Jurkat, Clone E6-1 (cell line): ENCODE measurements around the gene KIF6.
A peak's percentile ranks its signal among the peaks of the same experiment; 100 is the strongest.

Experiments used
- DNase-seq: peaks from one replicate; pipeline ENCODE4 v3.0.0-alpha.2; 2011; ENCODE audit warnings: low read depth, low spot score
- H3K4me3 ChIP-seq: 2 replicates; pipeline ENCODE4 v1.5.1; 2011; ENCODE audit warnings: mild to moderate bottlenecking, low read length, control low read depth, moderate library complexity

The KIF6 gene

GRCh38 chr6:39319621-39320362 is 405.4 kb downstream of the KIF6 start:
- H3K4me3 ChIP-seq = no peak overlapping the region

GRCh38 chr6:39317256-39317655 is 408.0 kb downstream of the KIF6 start:
- no peak overlapping the region for H3K4me3 ChIP-seq
- DNase-seq = no peak

More at GRCh38 chr6:39319621-39320362, 405.4 kb downstream of the KIF6 start:
- no peak for DNase-seq

GRCh38 chr6:39314273-39314795 is 410.9 kb downstream of the KIF6 start, which contains the start of gene KCNK17:
KCNK17 (minus strand) TSS chr6:39314419; CDS start chr6:39314320, 99 bp downstream.
- DNase-seq = peak; percentile 79
- peak within 1 kb of the TSS; percentile 42 for H3K4me3 ChIP-seq

- H3K4me3 ChIP-seq = peak overlapping the region; percentile 42
- DNase-seq = no peak
Observed at GRCh38 chr6:39313526-39314272, 411.5 kb downstream of the KIF6 start.

GRCh38 chr6:39312912-39313525 is 412.2 kb downstream of the KIF6 start:
- H3K4me3 ChIP-seq = no peak overlapping the region
- no peak for DNase-seq

GRCh38 chr6:39310542-39310941 is 414.7 kb downstream of the KIF6 start:
- DNase-seq = no peak
- no peak overlapping the region for H3K4me3 ChIP-seq

- H3K4me3 ChIP-seq = no peak overlapping the region
- DNase-seq = peak; percentile 48
Observed at GRCh38 chr6:39309942-39310531, 415.2 kb downstream of the KIF6 start.

- DNase-seq = no peak
- no peak overlapping the region for H3K4me3 ChIP-seq
Observed at GRCh38 chr6:39307462-39307861, 417.7 kb downstream of the KIF6 start.

GRCh38 chr6:39304951-39305350 is 420.3 kb downstream of the KIF6 start:
- no peak overlapping the region for H3K4me3 ChIP-seq
- DNase-seq = no peak

- H3K4me3 ChIP-seq = no peak overlapping the region
- no peak for DNase-seq
Observed at GRCh38 chr6:39303425-39304153, 421.6 kb downstream of the KIF6 start.

- DNase-seq = peak; percentile 75
- peak overlapping the region; percentile 23; the same call in 1 of the 2 replicates for H3K4me3 ChIP-seq
Observed at GRCh38 chr6:39302669-39303424, 422.4 kb downstream of the KIF6 start.

GRCh38 chr6:39302011-39302410 is 423.2 kb downstream of the KIF6 start:
- H3K4me3 ChIP-seq = no peak overlapping the region
- DNase-seq = no peak

- no peak overlapping the region for H3K4me3 ChIP-seq
- no peak for DNase-seq
Observed at GRCh38 chr6:39301606-39302005, 423.6 kb downstream of the KIF6 start.

- DNase-seq = no peak
- no peak overlapping the region for H3K4me3 ChIP-seq
Observed at GRCh38 chr6:39300739-39301138, 424.5 kb downstream of the KIF6 start.

GRCh38 chr6:39298061-39298460 is 427.1 kb downstream of the KIF6 start:
- no peak overlapping the region for H3K4me3 ChIP-seq
- no peak for DNase-seq

- H3K4me3 ChIP-seq = no peak overlapping the region
- no peak for DNase-seq
Observed at GRCh38 chr6:39296745-39297640, 428.2 kb downstream of the KIF6 start.

- DNase-seq = no peak
Observed at GRCh38 chr6:39295611-39296011, 429.6 kb downstream of the KIF6 start.

More at GRCh38 chr6:39295611-39296011, 429.6 kb downstream of the KIF6 start:
- no peak overlapping the region for H3K4me3 ChIP-seq
